Upper lobe of left lung (tissue), 4 donors: Measurements from ENCODE around the gene TNFAIP2.

Experiments
- CTCF ChIP-seq, 6 experiments: fragments of 450-650 bp in 4 of 6; fragments of 200-600 bp in 2 of 6; sonication (generic) in 2 of 6; IDR thresholded peaks; one replicate each; pipeline ENCODE4 v1.5.1; 2016 to 2019; ENCODE audit warnings: antibody characterized with exemption in 6 of 6
- EP300 ChIP-seq, 4 donors: sonication (generic); formaldehyde crosslinking; IDR thresholded peaks; one replicate each; pipeline ENCODE4 v1.5.1; 2017; ENCODE audit warnings: antibody characterized with exemption in 4 of 4, control low read depth in 2 of 4
- POLR2A ChIP-seq, 4 donors: fragments of 450-650 bp; IDR thresholded peaks; one replicate each; pipeline ENCODE4 v1.5.1; 2016 to 2017; ENCODE audit warnings: antibody characterized with exemption in 4 of 4, mild to moderate bottlenecking in 2 of 4

GRCh38 chr14:103139132-103140025 lies 16.1 kb downstream of the TNFAIP2 start:
- no peak for TF ChIP-seq POLR2A (IDR thresholded peaks at IDR 0.05)
- TF ChIP-seq CTCF (IDR thresholded peaks at IDR 0.05), result no peak
- TF ChIP-seq EP300 (IDR thresholded peaks at IDR 0.05), result no peak
